Measurements from ENCODE around the gene HSPBP1. TPM values are rescaled to one million over a fixed set of nuclear protein-coding genes. Genes with fewer than 3 reads are reported as not detected.

Gene HSPBP1
- polyA plus RNA-seq, 1 donor from 2014 or later, result 61.1 TPM

DNA sequence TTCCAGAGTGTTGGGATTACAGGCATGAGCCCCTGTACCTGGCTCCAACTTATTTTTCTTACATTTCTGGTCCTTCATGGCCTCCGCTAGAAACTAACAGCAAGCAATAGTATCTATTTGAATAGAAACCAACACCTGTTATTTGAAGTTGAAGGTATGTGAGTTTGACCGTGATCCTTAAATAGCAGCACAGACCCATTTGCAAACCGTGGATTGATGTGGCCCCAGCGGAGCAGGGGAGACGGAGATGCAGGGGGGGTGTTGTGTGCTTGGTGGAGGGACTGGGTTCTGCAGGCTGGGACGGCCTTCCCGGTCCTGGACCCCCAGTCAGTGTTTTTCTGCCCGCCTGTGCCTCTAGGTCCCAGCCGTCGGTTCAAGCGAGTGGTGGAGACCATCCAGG lies 28.4 kb upstream of the HSPBP1 start:
- no peak overlapping the region for H3K4me3 ChIP-seq (ENCODE audit: low read length)
- no peaks in the 10 kb centered on the region for H3K9me3 ChIP-seq (ENCODE audit: low read length)
- no peak overlapping the region for H2AFZ ChIP-seq (ENCODE audit: low read depth, low read length)
- TF ChIP-seq, protein P1, sequence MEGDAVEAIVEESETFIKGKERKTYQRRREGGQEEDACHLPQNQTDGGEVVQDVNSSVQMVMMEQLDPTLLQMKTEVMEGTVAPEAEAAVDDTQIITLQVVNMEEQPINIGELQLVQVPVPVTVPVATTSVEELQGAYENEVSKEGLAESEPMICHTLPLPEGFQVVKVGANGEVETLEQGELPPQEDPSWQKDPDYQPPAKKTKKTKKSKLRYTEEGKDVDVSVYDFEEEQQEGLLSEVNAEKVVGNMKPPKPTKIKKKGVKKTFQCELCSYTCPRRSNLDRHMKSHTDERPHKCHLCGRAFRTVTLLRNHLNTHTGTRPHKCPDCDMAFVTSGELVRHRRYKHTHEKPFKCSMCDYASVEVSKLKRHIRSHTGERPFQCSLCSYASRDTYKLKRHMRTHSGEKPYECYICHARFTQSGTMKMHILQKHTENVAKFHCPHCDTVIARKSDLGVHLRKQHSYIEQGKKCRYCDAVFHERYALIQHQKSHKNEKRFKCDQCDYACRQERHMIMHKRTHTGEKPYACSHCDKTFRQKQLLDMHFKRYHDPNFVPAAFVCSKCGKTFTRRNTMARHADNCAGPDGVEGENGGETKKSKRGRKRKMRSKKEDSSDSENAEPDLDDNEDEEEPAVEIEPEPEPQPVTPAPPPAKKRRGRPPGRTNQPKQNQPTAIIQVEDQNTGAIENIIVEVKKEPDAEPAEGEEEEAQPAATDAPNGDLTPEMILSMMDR (IDR thresholded peaks at IDR 0.05; ENCODE audit: poor library complexity, severe bottlenecking), result no peak
- TF ChIP-seq POLR2AphosphoS5 (IDR thresholded peaks at IDR 0.05) (no peak), TAF1 (IDR thresholded peaks at IDR 0.05; ENCODE audit: low read depth) (no peak), SMC3 (conservative IDR thresholded peaks at IDR 0.05; ENCODE audit: poor library complexity) (no peak), EZH2 (IDR thresholded peaks at IDR 0.05; ENCODE audit: borderline replicate concordance, insufficient read depth, low read length, poor library complexity, severe bottlenecking) (no peak), RAD21 (conservative IDR thresholded peaks at IDR 0.05) (no peak), MXI1 (conservative IDR thresholded peaks at IDR 0.05; ENCODE audit: poor library complexity, severe bottlenecking) (no peak)
- TF ChIP-seq, protein P2, sequence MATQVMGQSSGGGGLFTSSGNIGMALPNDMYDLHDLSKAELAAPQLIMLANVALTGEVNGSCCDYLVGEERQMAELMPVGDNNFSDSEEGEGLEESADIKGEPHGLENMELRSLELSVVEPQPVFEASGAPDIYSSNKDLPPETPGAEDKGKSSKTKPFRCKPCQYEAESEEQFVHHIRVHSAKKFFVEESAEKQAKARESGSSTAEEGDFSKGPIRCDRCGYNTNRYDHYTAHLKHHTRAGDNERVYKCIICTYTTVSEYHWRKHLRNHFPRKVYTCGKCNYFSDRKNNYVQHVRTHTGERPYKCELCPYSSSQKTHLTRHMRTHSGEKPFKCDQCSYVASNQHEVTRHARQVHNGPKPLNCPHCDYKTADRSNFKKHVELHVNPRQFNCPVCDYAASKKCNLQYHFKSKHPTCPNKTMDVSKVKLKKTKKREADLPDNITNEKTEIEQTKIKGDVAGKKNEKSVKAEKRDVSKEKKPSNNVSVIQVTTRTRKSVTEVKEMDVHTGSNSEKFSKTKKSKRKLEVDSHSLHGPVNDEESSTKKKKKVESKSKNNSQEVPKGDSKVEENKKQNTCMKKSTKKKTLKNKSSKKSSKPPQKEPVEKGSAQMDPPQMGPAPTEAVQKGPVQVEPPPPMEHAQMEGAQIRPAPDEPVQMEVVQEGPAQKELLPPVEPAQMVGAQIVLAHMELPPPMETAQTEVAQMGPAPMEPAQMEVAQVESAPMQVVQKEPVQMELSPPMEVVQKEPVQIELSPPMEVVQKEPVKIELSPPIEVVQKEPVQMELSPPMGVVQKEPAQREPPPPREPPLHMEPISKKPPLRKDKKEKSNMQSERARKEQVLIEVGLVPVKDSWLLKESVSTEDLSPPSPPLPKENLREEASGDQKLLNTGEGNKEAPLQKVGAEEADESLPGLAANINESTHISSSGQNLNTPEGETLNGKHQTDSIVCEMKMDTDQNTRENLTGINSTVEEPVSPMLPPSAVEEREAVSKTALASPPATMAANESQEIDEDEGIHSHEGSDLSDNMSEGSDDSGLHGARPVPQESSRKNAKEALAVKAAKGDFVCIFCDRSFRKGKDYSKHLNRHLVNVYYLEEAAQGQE (IDR thresholded peaks at IDR 0.05; ENCODE audit: borderline replicate concordance), result no peak
- no peak overlapping the region for H3K4me2 ChIP-seq (ENCODE audit: low read length)
- no peak overlapping the region for H3K9ac ChIP-seq (ENCODE audit: low read length)
- no peak overlapping the region for H3K27ac ChIP-seq (ENCODE audit: low read length)
- H3K36me3 ChIP-seq (ENCODE audit: insufficient read depth, low read length), result no peaks in the 10 kb centered on the region
- H3K9me2 ChIP-seq (ENCODE audit: insufficient read depth, low read length), result no peaks in the 10 kb centered on the region
- no peaks in the 10 kb centered on the region for H3F3A ChIP-seq (ENCODE audit: insufficient read depth, low read length, poor library complexity, severe bottlenecking)
- H3K27me3 ChIP-seq (ENCODE audit: insufficient read depth, low read depth, low read length), result no peaks in the 10 kb centered on the region
- no peaks in the 10 kb centered on the region for H4K20me1 ChIP-seq (ENCODE audit: insufficient read depth)
- no peaks in the 10 kb centered on the region for H3K79me2 ChIP-seq (replicated peaks; ENCODE audit: insufficient read depth, low read length)

DNA sequence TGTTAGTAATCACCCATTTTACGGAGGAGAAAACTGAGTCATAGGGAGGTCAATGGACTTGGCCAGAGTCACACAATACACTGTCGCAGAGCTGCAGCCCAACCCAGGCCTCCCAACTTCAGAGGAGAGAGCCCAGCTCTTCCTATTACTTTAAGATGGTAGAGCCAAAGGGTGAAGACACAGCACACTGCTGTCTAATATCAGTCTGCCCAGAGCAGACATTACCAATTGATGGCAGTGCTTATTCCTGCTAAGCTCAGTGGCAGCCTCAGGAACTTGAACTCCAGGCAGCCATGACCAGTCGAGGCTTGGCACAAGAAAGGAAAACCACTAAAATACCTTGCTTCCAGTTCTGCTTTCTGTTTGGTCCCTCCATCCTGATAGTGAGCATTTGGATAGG lies 26.8 kb upstream of the HSPBP1 start:
- Histone ChIP-seq H3K36me3 (ENCODE audit: insufficient read depth, low read length) (no peaks in the 10 kb centered on the region), H3K4me3 (ENCODE audit: low read length) (no peak overlapping the region), H3K27ac (ENCODE audit: low read length) (no peak overlapping the region), H3K4me2 (ENCODE audit: low read length) (no peak overlapping the region), H3K9me3 (ENCODE audit: low read length) (no peaks in the 10 kb centered on the region), H3K27me3 (ENCODE audit: insufficient read depth, low read depth, low read length) (no peaks in the 10 kb centered on the region), H3K9ac (ENCODE audit: low read length) (no peak overlapping the region), H2AFZ (ENCODE audit: low read depth, low read length) (no peak overlapping the region), H4K20me1 (ENCODE audit: insufficient read depth) (no peaks in the 10 kb centered on the region), H3F3A (ENCODE audit: insufficient read depth, low read length, poor library complexity, severe bottlenecking) (no peaks in the 10 kb centered on the region), H3K79me2 (replicated peaks; ENCODE audit: insufficient read depth, low read length) (no peaks in the 10 kb centered on the region), H3K9me2 (ENCODE audit: insufficient read depth, low read length) (no peaks in the 10 kb centered on the region)
- TF ChIP-seq TAF1 (IDR thresholded peaks at IDR 0.05; ENCODE audit: low read depth) (no peak), MXI1 (conservative IDR thresholded peaks at IDR 0.05; ENCODE audit: poor library complexity, severe bottlenecking) (no peak), RAD21 (conservative IDR thresholded peaks at IDR 0.05) (no peak)
- TF ChIP-seq, protein P2 (IDR thresholded peaks at IDR 0.05; ENCODE audit: borderline replicate concordance), result no peak
- TF ChIP-seq, protein P1 (IDR thresholded peaks at IDR 0.05; ENCODE audit: poor library complexity, severe bottlenecking), result no peak

Data from neural cell (in vitro differentiated cells).